HFFc6 (cell line): ENCODE measurements around the gene MUL1. TPM values are rescaled to one million over a fixed set of nuclear protein-coding genes. Genes with fewer than 3 reads are reported as not detected.
A peak's percentile ranks its signal among the peaks of the same experiment; 100 is the strongest.

Experiments
- DNase-seq: peaks from one replicate; pipeline ENCODE4 v3.0.0-alpha.2; 2018
- H3K27ac Mint-ChIP-seq: 2 replicates; pipeline ENCODE4 v1.8.0; 2020; ENCODE audit warnings: mild to moderate bottlenecking, mixed read lengths
- H3K27me3 Mint-ChIP-seq: 2 replicates; pipeline ENCODE4 v1.8.0; 2021; ENCODE audit warnings: mild to moderate bottlenecking, moderate library complexity, mixed read lengths; ENCODE audit not compliant: insufficient read depth
- H3K36me3 Mint-ChIP-seq: 2 replicates; pipeline ENCODE4 v1.8.0; 2021; ENCODE audit warnings: low read depth, mixed read lengths
- H3K4me1 Mint-ChIP-seq: 2 replicates; pipeline ENCODE4 v1.8.0; 2020; ENCODE audit warnings: low read depth, mixed read lengths
- H3K4me3 Mint-ChIP-seq: 2 replicates; pipeline ENCODE4 v1.8.0; 2020; ENCODE audit warnings: mild to moderate bottlenecking, moderate library complexity, mixed read lengths
- H3K9me3 Mint-ChIP-seq: 2 replicates; pipeline ENCODE4 v1.8.0; 2020; ENCODE audit warnings: mild to moderate bottlenecking, mixed read lengths
- total RNA-seq, 6 experiments: library from RNA; stranded (reverse); fragmentation: NEBNext Ultra II Directional; extraction: Animal tissue kit (Norgen Biotek cat#: 25700); gene quantifications; 2 replicates in 1 of 6; 3 replicates in 5 of 6; pipeline ENCODE4 v1.2.3, GENCODE V29; 2021
- TF ChIP-seq, protein P1 (sequence below): fragments of 200-600 bp; sonication (generic); IDR thresholded peaks from 2 replicates; pipeline ENCODE4 v1.5.0; 2021; ENCODE audit warnings: antibody characterized with exemption, mild to moderate bottlenecking

The MUL1 gene
- total RNA-seq, 6 experiments from 2014 or later: 26.9 to 36.4 (median 27.8) TPM

DNA sequence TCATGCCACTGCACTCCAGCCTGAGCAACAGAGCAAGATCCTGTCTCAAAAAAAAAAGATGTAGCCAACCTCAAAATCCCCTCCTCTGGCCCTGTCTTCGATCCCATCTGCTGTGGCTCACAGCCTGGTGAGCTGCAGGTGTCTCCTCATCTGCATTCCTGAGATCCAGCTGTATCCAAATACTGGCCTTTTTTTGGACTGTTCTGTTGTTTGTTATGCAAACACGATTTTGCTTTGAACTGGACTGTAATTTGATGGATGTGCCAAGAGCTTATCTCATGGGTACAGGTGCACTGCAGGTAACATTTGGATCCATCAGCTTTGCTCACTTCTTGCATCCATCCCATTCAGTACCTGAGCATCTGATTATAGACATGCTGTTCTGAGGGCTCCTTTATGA lies 30.3 kb upstream of the MUL1 start:
- Mint-ChIP-seq H3K27me3 (peaks cover 48% of the 10 kb centered on the region), H3K4me1 (no peaks in the 10 kb centered on the region), H3K4me3 (no peak overlapping the region), H3K9me3 (no peaks in the 10 kb centered on the region), H3K36me3 (no peaks in the 10 kb centered on the region), H3K27ac (no peak overlapping the region)
- no peak for DNase-seq
- TF ChIP-seq, protein P1, sequence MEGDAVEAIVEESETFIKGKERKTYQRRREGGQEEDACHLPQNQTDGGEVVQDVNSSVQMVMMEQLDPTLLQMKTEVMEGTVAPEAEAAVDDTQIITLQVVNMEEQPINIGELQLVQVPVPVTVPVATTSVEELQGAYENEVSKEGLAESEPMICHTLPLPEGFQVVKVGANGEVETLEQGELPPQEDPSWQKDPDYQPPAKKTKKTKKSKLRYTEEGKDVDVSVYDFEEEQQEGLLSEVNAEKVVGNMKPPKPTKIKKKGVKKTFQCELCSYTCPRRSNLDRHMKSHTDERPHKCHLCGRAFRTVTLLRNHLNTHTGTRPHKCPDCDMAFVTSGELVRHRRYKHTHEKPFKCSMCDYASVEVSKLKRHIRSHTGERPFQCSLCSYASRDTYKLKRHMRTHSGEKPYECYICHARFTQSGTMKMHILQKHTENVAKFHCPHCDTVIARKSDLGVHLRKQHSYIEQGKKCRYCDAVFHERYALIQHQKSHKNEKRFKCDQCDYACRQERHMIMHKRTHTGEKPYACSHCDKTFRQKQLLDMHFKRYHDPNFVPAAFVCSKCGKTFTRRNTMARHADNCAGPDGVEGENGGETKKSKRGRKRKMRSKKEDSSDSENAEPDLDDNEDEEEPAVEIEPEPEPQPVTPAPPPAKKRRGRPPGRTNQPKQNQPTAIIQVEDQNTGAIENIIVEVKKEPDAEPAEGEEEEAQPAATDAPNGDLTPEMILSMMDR: no peak

DNA sequence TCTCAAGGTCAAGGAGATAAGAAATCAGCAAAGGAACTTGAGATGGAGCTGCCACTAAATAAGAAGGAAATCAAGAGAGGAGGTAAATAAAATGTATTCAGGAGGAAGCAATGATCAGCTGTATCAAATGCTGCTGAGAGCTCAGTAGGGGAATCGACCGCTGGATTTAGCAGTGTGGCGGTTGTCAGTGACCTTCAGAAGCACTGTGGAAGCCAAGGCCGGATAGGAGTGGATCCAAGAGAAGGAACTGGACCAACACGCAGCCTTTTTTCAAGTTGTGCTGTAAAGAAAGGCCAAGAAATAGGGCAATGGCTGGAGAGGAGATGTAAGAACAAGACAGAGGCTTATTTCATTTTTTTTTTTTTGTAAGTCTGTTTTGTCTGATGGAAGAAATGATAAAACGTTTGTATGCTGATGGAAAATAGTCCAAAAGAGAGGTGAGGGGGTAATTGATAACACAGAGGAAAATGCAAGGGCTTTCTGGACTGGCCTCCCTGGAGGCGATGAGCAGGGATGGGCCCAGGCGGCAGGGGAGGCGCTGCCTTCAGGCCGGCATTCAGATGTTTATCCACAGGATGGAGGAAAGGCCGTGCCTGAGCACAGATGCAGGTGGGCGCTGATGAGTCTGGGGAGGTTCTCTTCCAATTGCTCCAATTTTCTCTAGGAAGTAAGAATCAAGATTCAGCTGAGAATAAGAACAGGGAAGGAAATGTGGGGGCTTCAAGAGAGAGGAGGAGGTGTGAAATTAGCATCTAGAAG lies 26.9 kb upstream of the MUL1 start:
- Mint-ChIP-seq H3K27ac (no peak overlapping the region), H3K4me1 (no peaks in the 10 kb centered on the region), H3K36me3 (no peaks in the 10 kb centered on the region), H3K4me3 (no peak overlapping the region), H3K27me3 (peaks cover 48% of the 10 kb centered on the region), H3K9me3 (no peaks in the 10 kb centered on the region)
- TF ChIP-seq, protein P1: no peak
- DNase-seq: no peak

DNA sequence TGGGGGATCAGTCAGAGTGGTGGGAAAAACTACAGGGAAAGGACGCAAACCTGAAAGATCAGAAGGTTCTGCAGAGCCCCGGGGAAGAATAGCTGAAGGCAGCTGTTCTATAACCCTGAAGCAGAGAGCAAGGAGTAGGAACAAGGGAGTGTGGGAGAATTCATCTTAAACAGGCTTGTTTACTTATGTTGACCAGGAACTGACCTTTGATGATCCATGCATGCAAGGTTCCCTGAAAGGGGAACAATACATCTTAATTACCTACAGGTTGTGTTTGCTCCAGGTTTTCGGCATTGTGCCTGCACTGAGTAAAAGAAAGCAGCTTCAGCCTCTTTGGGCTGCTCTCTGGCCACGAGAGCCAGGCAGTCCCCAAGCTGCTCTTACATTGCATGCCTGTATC lies 25.7 kb upstream of the MUL1 start:
- no peak overlapping the region for H3K27ac Mint-ChIP-seq
- TF ChIP-seq, protein P1: no peak
- no peaks in the 10 kb centered on the region for H3K9me3 Mint-ChIP-seq
- no peak for DNase-seq
- H3K36me3 Mint-ChIP-seq: no peaks in the 10 kb centered on the region
- no peaks in the 10 kb centered on the region for H3K4me1 Mint-ChIP-seq
- no peak overlapping the region for H3K4me3 Mint-ChIP-seq
- H3K27me3 Mint-ChIP-seq: peaks cover 47% of the 10 kb centered on the region

- TF ChIP-seq, protein P1: no peak
- H3K4me1 Mint-ChIP-seq: no peaks in the 10 kb centered on the region
- peak; percentile 55 for DNase-seq
- no peaks in the 10 kb centered on the region for H3K9me3 Mint-ChIP-seq
- H3K4me3 Mint-ChIP-seq: no peak overlapping the region
- H3K27me3 Mint-ChIP-seq: peaks cover 47% of the 10 kb centered on the region
- H3K36me3 Mint-ChIP-seq: no peaks in the 10 kb centered on the region
- H3K27ac Mint-ChIP-seq: no peak overlapping the region
Observed at GRCh38 chr1:20530901-20531300, 22.9 kb upstream of the MUL1 start.

GRCh38 chr1:20530306-20530705 lies 22.4 kb upstream of the MUL1 start:
- no peak overlapping the region for H3K4me3 Mint-ChIP-seq
- peaks cover 41% of the 10 kb centered on the region for H3K27me3 Mint-ChIP-seq
- H3K27ac Mint-ChIP-seq: no peak overlapping the region
- DNase-seq: no peak
- no peaks in the 10 kb centered on the region for H3K36me3 Mint-ChIP-seq
- TF ChIP-seq, protein P1: no peak
- H3K9me3 Mint-ChIP-seq: no peaks in the 10 kb centered on the region
- no peaks in the 10 kb centered on the region for H3K4me1 Mint-ChIP-seq
